Right atrium auricular region (tissue), 2 donors: ENCODE measurements around the gene MMP21. TPM values are rescaled to one million over a fixed set of nuclear protein-coding genes. Genes with fewer than 3 reads are reported as not detected.

Experiments used
- DNase-seq: peaks from one replicate; pipeline ENCODE4 v3.0.0-alpha.2; 2019; ENCODE audit warnings: low spot score
- H3K27ac ChIP-seq, 2 donors: fragments of 200-600 bp; sonication (generic); 1 replicate in 1 of 2; 2 replicates in 1 of 2; pipeline ENCODE4 v1.5.1; 2016 to 2019
- H3K27me3 ChIP-seq, 2 donors: fragments of 200-600 bp; sonication (generic); one replicate each; pipeline versions ENCODE4 v1.5.1 to v1.6.0; 2017 to 2019
- H3K36me3 ChIP-seq: fragments of 200-600 bp; sonication (generic); one replicate; pipeline ENCODE4 v1.5.1; 2016
- H3K4me1 ChIP-seq, 2 donors: fragments of 200-600 bp; sonication (generic); one replicate each; pipeline versions ENCODE4 v1.5.1 to v1.6.0; 2017 to 2019
- H3K4me3 ChIP-seq, 2 donors: fragments of 200-600 bp; sonication (generic); 1 replicate in 1 of 2; 2 replicates in 1 of 2; pipeline ENCODE4 v1.5.1; 2017 to 2019; ENCODE audit warnings: mild to moderate bottlenecking in 1 of 2, moderate library complexity in 1 of 2
- H3K9me3 ChIP-seq, 2 donors: fragments of 200-600 bp; sonication (generic); one replicate each; pipeline ENCODE4 v1.5.1; 2019
- CTCF ChIP-seq, 2 donors: fragments of 200-600 bp; sonication (generic); IDR thresholded peaks; one replicate each; pipeline ENCODE4 v1.5.1; 2019; ENCODE audit warnings: antibody characterized with exemption in 2 of 2
- total RNA-seq, 2 donors: library from RNA; depleted of rRNA; stranded (reverse); fragments of >200 nt; gene quantifications; one replicate each; pipeline ENCODE4 v1.1.0, GENCODE V29; 2016

Gene MMP21
- total RNA-seq, 2 donors from 2014 or later: 0.28 to 0.67 TPM

DNA sequence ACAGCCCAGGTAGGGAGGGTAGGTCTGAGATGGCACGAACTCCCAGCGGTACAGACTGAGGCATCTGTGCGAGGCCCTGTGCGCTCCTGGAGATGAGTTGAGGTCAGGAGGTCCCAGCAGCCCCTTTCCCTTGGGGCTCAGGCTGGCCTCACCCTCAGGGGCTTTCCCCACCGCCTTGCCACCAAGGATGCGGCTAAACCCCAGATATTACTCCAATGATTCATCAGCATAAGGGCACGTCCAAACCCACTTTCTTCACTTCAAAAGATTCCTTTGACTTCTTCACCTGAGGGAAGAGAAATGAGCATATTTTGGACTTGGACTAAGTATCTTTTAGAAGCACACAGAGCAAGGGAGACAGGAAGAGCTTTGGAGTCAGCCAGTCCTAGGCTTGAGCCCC, 27.1 kb upstream of the MMP21 start:
- no peak for TF ChIP-seq CTCF (IDR thresholded peaks at IDR 0.05)
- Histone ChIP-seq H3K4me3 (no peak overlapping the region), H3K4me1 (no peaks in the 10 kb centered on the region), H3K36me3 (peaks cover 46% of the 10 kb centered on the region), H3K27me3 (no peaks in the 10 kb centered on the region), H3K9me3 (no peaks in the 10 kb centered on the region), H3K27ac (no peak overlapping the region)
- DNase-seq: no peak

DNA sequence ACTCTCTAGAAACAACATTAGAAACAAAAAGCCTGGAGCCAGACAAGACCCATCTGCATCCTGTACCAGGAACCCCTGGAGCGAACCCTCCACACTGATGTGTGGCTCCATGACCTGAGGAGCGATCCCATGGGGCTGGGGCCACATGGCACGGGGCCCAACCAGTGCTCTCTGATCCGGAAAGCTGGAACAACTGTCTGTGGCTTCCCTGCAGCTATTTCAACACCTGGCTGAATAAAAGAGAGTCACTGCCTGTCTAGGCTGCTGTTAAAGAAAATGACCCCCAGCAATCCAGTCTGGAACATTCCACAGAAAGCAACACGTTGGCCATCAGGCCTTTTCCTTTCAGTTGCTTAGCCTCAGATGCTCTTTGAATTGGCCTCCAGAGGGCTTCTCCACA, 26.5 kb upstream of the MMP21 start:
- TF ChIP-seq CTCF (IDR thresholded peaks at IDR 0.05): no peak
- no peak for DNase-seq
- H3K9me3 ChIP-seq: no peaks in the 10 kb centered on the region
- H3K27ac ChIP-seq: no peak overlapping the region
- no peaks in the 10 kb centered on the region for H3K27me3 ChIP-seq
- H3K4me3 ChIP-seq: no peak overlapping the region
- peaks cover 49% of the 10 kb centered on the region for H3K36me3 ChIP-seq
- no peaks in the 10 kb centered on the region for H3K4me1 ChIP-seq

DNA sequence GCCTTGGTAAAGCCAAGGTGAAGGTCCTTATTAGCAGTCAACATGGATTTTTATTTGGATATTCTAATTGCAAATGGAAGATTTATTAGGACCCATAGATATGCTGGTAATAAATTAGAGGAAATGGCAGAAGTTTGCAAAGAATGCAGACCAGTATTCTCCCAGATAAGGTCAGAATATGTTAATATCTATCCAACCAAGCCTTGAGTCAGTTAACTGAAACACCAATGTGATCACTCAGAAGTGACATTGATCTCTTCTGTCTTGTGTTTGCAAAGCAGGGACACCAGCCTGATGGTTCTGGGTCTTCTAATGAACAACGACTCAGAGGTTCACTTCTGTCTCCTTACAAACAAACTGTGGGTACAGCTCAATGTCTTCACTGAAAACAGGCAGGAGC, 26.0 kb upstream of the MMP21 start:
- no peaks in the 10 kb centered on the region for H3K9me3 ChIP-seq

DNA sequence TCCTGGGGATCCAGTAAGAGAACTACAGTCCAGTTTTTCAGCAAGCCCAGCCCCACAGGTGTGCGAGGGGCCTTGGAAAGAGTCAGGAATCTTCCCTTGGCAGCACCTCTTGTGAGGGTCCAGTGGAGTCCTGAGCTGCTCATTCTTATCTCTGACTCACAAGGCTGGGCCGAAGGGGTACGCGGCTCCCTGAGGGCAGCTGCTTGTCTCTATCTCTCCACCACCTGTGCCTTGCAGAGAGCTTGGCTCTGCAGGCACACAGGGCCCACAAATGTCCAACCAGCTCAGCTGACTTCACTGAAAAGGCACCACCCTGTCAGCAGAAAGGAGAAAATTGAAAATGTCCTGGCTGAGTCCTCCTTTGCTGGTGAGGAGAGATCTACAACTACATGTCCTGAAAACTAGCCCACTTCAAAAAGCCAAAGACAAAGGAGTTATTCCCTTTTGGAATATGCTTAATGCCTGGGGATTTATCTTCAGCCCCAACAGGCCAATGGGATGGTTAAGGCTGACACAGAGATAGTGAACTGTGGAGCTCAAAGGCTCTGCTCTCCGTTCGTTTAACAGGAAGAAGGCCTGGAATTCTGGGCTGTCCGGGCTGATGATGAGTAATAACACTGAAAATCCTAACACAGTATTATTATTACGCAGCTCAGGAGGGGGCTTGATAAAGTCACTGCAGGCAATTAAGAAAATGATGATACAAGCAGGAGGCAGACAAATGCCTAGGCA, 24.0 kb upstream of the MMP21 start:
- H3K36me3 ChIP-seq: peaks cover 39% of the 10 kb centered on the region
- no peak for TF ChIP-seq CTCF (IDR thresholded peaks at IDR 0.05)
- DNase-seq: no peak

More for the DNA sequence above, 26.0 kb upstream of the MMP21 start:
- H3K27ac ChIP-seq: no peak overlapping the region
- no peaks in the 10 kb centered on the region for H3K4me1 ChIP-seq
- H3K4me3 ChIP-seq: no peak overlapping the region
- no peak for DNase-seq
- no peak for TF ChIP-seq CTCF (IDR thresholded peaks at IDR 0.05)
- peaks cover 44% of the 10 kb centered on the region for H3K36me3 ChIP-seq
- H3K27me3 ChIP-seq: no peaks in the 10 kb centered on the region

DNA sequence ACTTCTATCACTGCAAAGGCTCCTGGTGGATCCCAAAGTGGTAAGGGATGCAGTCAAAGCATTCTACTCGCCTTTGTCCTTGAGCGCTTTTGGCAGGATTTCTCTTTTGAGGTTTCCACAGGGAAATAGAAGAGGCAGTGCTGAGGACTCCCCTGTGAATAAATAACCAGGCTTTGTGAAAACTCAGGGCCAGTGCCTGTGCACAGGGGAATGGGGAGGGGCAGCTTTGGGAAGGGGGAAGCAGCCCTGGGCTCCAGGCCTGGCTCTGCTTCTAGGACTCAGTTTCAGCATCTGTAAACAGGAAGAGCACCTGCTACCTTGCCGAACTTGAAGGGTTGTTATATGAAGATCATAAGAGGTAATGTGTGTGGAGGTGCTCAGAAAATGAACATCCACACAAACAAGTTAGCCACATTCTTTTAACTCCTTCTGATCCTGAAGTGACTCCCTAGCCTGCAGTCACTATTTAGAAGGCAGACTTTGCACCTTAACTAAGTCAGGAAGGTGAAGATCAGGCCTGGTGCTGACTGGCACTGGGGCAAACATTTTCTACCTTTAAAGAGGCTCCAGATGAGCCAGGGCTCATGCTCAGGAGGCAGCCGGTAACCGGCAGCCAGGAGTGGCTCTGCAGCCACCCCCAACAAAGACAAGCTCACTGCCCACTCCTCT, 22.5 kb upstream of the MMP21 start:
- Histone ChIP-seq H3K27ac (no peak overlapping the region), H3K4me3 (no peak overlapping the region), H3K27me3 (no peaks in the 10 kb centered on the region), H3K4me1 (no peaks in the 10 kb centered on the region), H3K9me3 (no peaks in the 10 kb centered on the region), H3K36me3 (peaks cover 54% of the 10 kb centered on the region)
- DNase-seq: no peak
- no peak for TF ChIP-seq CTCF (IDR thresholded peaks at IDR 0.05)

More for the DNA sequence above, 24.0 kb upstream of the MMP21 start:
- Histone ChIP-seq H3K4me1 (no peaks in the 10 kb centered on the region), H3K4me3 (no peak overlapping the region), H3K27me3 (no peaks in the 10 kb centered on the region), H3K9me3 (no peaks in the 10 kb centered on the region), H3K27ac (no peak overlapping the region)
